ENCODE measurements around the gene TPM4.

The TPM4 gene

GRCh38 chr19:16143399-16144215 is 67.3 kb downstream of the TPM4 start, which contains the start of gene HSH2D:
Gene HSH2D, plus strand, starts transcription at chr19:16143685. Its CDS starts 5,066 bp downstream, at chr19:16148751.
- Histone ChIP-seq H4K20me1 (ENCODE audit: insufficient read depth, low read length) (no peaks in the 10 kb centered on the region), H3K9me2 (ENCODE audit: low read depth, low read length) (no peaks in the 10 kb centered on the region), H3K27me3 (ENCODE audit: insufficient read depth, low read length) (no peaks in the 10 kb centered on the region), H3K4me2 (ENCODE audit: low read length) (peak within 1 kb of the TSS; percentile 86), H3K36me3 (ENCODE audit: insufficient read depth, low read length) (peaks cover 26% of the 10 kb centered on the region; the same call in 1 of the 2 replicates), H3K27ac (ENCODE audit: low read depth, low read length, poor library complexity, severe bottlenecking) (peak within 1 kb of the TSS; percentile 92), H3K9me3 (ENCODE audit: low read length) (no peaks in the 10 kb centered on the region), H3K4me3 (ENCODE audit: low read depth, low read length, poor library complexity, severe bottlenecking) (peak within 1 kb of the TSS; percentile 89), H2AFZ (ENCODE audit: low read length) (no peak within 1 kb of the TSS), H3K79me2 (ENCODE audit: insufficient read depth, low read length) (peaks cover 24% of the 10 kb centered on the region), H3F3A (ENCODE audit: insufficient read depth, low read length) (no peaks in the 10 kb centered on the region; the same call in 1 of the 2 replicates), H3K4me1 (ENCODE audit: insufficient read depth, low read length, severe bottlenecking) (peaks cover 79% of the 10 kb centered on the region), H3K9ac (ENCODE audit: low read length) (peak within 1 kb of the TSS; percentile 93)
- TF ChIP-seq EZH2 (IDR thresholded peaks at IDR 0.05; ENCODE audit: borderline replicate concordance, low read length) (no peak), CTCF (IDR thresholded peaks at IDR 0.05; ENCODE audit: low read length) (no peak)

GRCh38 chr19:16144216-16144581 is 67.9 kb downstream of the TPM4 start:
- Histone ChIP-seq H3K9me3 (ENCODE audit: low read length) (no peaks in the 10 kb centered on the region), H3K27me3 (ENCODE audit: insufficient read depth, low read length) (no peaks in the 10 kb centered on the region), H3K79me2 (ENCODE audit: insufficient read depth, low read length) (peaks cover 24% of the 10 kb centered on the region), H3K27ac (ENCODE audit: low read depth, low read length, poor library complexity, severe bottlenecking) (peak overlapping the region; percentile 92), H3K4me3 (ENCODE audit: low read depth, low read length, poor library complexity, severe bottlenecking) (peak overlapping the region; percentile 89), H3K4me1 (ENCODE audit: insufficient read depth, low read length, severe bottlenecking) (peaks cover 85% of the 10 kb centered on the region), H3K4me2 (ENCODE audit: low read length) (peak overlapping the region; percentile 86), H3K9me2 (ENCODE audit: low read depth, low read length) (no peaks in the 10 kb centered on the region), H4K20me1 (ENCODE audit: insufficient read depth, low read length) (no peaks in the 10 kb centered on the region), H3K36me3 (ENCODE audit: insufficient read depth, low read length) (peaks cover 32% of the 10 kb centered on the region; the same call in 1 of the 2 replicates), H3F3A (ENCODE audit: insufficient read depth, low read length) (no peaks in the 10 kb centered on the region; the same call in 1 of the 2 replicates), H3K9ac (ENCODE audit: low read length) (peak overlapping the region; percentile 93), H2AFZ (ENCODE audit: low read length) (no peak overlapping the region)
- TF ChIP-seq EZH2 (IDR thresholded peaks at IDR 0.05; ENCODE audit: borderline replicate concordance, low read length): no peak
- TF ChIP-seq CTCF (IDR thresholded peaks at IDR 0.05; ENCODE audit: low read length): no peak

GRCh38 chr19:16146112-16146511 is 69.8 kb downstream of the TPM4 start:
- peak overlapping the region; percentile 92 for H3K27ac ChIP-seq (ENCODE audit: low read depth, low read length, poor library complexity, severe bottlenecking)
- H3K36me3 ChIP-seq (ENCODE audit: insufficient read depth, low read length): peaks cover 51% of the 10 kb centered on the region
- no peak overlapping the region for H2AFZ ChIP-seq (ENCODE audit: low read length)
- no peaks in the 10 kb centered on the region for H3K27me3 ChIP-seq (ENCODE audit: insufficient read depth, low read length)
- no peaks in the 10 kb centered on the region for H3K9me3 ChIP-seq (ENCODE audit: low read length)
- H3K79me2 ChIP-seq (ENCODE audit: insufficient read depth, low read length): peaks cover 24% of the 10 kb centered on the region
- peak overlapping the region; percentile 89 for H3K4me3 ChIP-seq (ENCODE audit: low read depth, low read length, poor library complexity, severe bottlenecking)
- H3K9me2 ChIP-seq (ENCODE audit: low read depth, low read length): no peaks in the 10 kb centered on the region
- peaks cover 83% of the 10 kb centered on the region for H3K4me1 ChIP-seq (ENCODE audit: insufficient read depth, low read length, severe bottlenecking)
- H4K20me1 ChIP-seq (ENCODE audit: insufficient read depth, low read length): no peaks in the 10 kb centered on the region
- peak overlapping the region; percentile 9; the same call in 1 of the 2 replicates for H3K9ac ChIP-seq (ENCODE audit: low read length)
- H3K4me2 ChIP-seq (ENCODE audit: low read length): peak overlapping the region; percentile 86
- no peaks in the 10 kb centered on the region; the same call in 1 of the 2 replicates for H3F3A ChIP-seq (ENCODE audit: insufficient read depth, low read length)
- TF ChIP-seq EZH2 (IDR thresholded peaks at IDR 0.05; ENCODE audit: borderline replicate concordance, low read length) (no peak), CTCF (IDR thresholded peaks at IDR 0.05; ENCODE audit: low read length) (no peak)

All from OCI-LY1 (cell line).